Measurements from ENCODE around the gene ASB7. TPM values are rescaled to one million over a fixed set of nuclear protein-coding genes. Genes with fewer than 3 reads are reported as not detected.
"Not testable (repeated sequence)": the region's sequence is repeated elsewhere in the genome, so short reads cannot be mapped to it uniquely, and the experiment has no call there.

Gene ASB7
- total RNA-seq, 1 donor from 2014 or later, result 17.6 TPM

DNA sequence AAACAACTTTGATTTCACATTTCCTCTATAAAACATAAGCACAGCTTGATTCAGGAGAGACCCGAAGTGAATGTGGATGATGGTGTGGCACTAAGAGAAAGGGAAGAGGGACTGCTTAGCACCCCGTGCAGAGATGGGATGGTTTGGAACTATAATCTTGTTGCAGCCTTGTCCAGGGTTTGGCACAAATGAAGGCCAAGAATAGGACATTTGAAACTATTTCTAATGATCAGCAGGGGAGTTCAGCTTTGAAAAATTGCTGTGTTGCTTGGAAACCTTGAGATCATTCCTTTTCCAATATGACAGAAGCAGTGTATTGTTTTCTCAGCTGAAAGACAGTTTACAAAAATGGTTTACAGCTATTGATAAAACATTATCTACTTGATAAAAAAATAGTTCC lies 49.7 kb downstream of the ASB7 start:
- no peak for DNase-seq

DNA sequence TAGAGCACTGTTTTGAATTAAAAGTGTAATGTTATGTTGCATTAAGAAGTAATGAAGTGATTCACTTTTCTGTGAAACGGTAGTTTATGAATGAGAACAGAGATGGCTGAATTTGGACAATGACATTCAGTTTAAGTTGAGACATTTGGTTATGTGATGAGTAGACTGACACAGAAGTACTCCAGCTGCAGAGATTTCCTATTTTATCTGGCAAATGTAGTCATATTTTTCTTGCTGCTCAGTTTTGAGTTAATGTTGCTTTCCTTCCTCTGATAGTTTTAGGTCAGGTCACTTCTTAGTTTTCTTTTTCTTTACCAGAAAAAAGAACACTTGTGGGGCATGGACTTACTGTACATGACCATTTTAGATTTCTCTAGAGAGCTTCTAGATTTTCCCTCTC lies 51.2 kb downstream of the ASB7 start:
- no peak for DNase-seq

DNA sequence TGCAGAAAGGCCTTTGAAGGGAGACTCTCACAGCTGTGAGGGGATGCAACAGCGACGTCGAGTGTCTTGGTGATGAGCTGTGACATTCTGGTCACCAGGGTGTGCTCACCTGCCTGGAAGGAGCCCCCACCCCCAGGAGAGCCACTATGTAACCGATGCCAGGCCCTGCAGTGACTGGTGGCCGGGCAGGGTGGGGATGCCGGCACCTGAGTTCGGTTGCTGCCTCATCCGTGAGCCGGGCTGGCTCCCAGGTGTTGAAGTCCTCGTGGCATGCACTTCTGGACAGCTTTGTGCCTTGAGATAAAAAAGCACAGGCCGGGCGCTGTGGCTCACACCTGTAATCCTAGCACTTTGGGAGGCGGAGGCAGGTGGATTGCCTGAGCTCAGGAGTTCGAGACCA lies 56.5 kb downstream of the ASB7 start:
- DNase-seq, result no peak

DNA sequence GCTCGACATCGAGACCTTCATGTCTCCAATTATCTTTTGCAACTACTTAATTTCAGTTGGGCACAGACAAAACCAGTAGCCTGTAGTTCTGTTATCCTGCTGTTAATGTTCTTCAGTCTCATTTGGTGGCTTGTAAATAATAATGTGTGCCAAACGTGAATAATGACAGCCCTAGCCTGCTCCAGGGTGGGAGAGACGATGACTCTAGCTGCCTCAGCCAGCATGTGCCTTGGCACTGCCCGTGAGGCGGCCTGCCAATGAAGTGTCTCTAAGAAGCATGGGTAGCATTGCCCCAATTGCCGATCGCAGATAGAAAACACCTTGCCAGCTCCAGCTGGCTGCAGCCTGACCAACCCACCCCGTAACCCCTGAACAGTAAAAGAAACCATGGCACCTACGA lies 58.8 kb downstream of the ASB7 start:
- no peak for DNase-seq

DNA sequence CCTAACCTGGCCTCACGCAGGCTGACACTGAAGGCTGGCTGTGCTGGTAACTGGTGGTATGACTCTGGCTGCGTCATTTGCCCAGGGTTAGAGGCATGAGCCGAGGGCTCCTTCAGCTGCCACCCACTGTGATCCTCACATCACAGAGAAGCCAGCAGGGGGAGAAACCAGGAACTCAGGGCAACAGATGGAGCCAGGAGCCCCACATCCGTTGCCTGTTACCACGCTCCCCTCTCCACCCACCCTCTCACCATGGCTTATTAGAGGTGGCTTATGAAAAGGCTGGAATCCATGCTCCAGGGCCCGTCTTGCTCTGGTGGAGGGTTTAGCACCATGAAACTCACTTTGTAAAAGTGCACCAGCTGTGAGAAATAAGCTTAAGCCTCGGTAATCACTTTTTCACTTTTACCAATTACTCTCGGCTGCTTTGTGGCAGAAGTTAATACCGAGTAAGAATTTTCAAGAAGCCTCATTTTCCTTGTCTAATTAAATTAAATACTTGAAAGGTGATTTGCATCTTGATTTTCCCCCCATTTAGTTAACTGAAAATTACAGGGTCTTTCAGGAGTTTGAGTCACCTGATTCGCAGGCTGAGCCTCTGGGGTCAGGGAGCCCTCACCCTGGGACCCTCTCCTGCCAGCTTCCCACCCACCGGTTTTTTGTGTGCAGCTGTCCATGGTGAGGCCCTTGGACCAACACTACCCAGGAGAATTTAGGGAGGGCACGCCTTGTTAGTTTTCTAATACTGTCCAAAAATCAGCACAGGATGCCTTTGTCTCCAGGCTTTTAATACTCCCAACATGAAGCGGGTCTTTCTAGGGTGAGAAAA lies 60.9 kb downstream of the ASB7 start:
- DNase-seq, result peak; percentile 73

DNA sequence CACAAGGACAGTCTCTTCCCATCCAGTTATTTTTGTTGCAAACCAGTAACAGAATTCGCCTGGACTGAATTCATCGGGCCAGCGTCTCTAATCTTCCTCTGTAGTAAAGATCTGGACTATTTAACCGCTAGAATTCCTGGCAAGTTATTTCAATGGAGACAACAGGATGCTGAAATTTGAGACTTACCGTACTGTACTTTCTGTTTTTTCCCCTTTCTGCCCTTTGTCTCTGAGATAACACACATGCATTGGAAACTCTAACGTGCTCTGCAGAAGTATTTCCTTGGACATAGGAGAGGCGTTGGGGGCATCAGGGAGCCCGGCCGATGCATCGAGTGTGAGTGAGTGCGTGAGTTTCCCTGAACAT lies 61.5 kb downstream of the ASB7 start:
- peak; percentile 62 for DNase-seq

DNA sequence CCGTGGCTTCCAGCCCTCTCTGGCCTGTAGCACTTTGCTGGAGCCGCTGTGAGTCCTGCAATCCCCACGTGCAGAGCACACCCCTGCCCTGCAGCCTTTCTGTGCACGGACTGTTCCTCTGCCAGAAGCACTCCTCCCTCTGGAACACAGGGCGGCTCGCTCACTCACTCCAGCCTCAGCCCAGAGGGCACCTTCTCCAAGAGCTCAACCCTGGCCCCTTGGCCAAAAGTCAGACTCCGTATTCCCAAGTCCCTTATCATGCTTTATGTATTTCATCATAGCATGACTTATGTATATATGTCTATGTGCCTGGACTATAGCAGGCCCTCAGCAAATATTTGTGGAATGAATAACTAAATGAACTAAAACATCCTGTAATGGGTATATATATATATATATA lies 63.2 kb downstream of the ASB7 start:
- no peak for DNase-seq

DNA sequence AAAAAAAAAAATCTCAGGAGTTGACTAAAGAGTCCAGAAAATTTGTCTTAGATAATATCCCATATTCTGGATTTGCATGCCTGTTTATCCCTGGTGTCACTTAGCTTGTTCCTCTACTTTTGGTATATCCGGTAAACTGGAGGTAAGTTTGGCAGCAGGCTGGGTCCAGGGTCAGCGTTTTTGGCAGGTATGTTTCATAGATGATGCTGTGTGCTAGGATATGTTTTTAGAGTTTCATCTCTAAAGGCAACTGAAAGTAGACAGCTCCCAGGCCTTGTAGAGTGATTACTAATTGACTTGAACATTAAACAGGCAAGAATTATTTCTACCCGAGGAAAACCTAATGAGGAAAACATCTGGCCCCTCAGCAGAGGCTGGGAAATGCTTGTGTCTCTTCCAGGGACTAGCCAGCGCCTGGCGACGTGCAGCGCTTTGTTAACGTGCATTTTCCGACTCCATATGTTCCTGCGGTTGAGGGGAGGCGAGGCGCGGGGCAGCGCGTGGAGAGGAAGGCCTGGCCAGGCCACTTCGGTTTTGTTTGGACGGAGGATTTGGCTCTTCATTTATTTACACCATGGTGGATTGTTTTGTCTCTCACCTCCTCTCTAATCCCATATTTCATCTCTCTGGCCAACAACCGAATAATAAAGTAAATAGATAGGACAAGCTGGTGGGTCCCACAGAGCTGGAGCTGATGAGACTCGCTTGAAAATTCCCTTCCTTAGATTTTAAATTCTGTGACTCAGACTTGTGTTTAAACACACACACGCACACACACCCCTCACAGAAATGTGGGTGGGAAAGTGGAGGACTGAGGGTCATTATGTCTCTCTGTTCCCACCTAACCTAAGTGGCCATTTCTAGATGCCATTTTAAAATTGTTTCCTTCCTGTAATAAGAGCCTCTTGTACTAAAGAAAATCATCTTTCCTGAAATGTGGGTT lies 65.3 kb downstream of the ASB7 start:
- peak; percentile 95 for DNase-seq

DNA sequence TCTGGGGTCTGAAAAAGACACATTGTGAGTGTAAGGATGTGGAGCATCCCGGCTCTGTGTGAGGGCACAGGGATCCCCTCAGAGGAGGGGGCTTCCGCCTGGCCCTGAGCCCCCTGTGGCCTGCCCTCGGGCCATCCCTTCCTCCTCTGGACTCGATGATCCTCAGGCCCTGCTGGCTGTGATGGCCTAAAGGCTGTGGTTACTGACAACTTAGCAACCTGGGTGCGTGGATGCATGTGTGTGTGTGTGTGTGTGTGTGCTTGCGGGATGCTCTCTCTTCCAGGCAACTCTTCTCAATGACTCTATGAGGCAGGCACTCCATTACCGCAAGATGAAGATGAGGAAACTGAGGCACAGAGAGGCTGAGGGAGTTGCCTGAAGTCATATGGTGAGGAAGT lies 66.0 kb downstream of the ASB7 start:
- no peak for DNase-seq

DNA sequence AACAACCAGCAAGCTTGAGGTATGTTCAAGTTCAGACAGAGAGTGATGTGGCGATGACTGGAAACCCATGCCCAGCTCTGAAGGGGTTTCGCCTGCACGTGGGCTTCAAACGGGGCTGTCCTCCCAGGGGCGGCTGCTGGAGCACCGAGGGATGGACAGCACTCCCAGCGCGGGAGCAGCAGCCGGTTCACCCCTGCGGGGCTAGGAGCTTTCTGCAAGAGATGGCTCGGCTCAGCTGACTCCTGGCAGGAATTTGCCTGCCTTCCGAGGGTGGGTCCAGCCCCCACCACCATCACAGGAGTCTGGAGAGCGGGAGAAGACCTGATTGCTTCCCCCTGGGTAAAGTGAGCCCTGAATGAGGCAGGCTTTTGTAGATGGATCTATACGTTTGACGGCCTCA lies 66.9 kb downstream of the ASB7 start:
- no peak for DNase-seq

DNA sequence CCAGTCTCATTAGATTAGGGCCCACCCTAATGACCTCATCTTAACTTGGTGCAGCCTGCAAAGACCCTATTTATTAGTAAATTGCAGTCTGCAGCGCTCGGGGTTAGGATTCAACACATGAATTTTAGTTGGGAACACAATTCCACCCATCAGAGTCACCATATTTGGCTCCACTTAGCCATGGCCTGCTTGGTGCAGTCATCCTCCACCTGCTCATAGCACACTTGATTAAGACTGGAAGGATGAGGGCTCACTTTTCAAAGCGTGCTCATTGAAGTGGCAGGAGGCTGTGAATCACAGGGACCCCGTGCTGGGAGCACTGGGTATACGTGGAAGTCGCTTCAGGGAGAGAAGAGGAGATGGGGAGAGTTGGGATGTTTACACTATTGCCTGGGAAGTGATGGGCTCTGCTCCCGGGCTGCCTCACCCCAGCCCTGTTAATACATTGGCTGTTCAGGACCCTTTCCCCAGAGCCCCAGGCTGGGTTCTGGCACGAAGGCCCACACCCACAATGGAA lies 68.2 kb downstream of the ASB7 start:
- no peak for DNase-seq

DNA sequence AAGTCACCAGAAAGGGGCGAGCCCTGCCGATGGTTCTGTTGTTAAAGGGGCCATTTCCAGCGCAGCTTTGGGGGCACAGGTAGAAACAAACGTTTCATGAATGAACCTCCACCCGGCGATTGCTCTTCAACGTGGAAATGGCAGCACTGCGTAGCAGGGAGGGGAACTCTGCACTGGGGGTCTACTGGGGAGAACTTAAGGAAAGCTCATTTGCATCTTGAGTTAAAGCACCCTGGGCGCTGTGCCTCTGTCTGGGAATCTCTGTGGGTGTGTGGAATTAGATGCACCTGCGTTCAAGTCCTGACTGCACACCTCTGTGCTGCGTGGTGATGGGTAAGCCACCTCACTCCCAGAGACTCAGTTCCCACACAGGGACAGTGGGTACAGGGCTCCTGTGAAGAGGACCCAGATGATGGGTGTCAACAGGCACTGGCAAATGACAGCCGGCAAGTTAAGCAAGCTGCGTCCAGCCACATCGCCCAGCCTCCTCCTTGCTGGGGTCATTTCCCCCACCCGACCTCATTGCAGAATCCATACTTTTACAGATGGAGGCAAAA lies 68.8 kb downstream of the ASB7 start:
- no peak for DNase-seq

DNA sequence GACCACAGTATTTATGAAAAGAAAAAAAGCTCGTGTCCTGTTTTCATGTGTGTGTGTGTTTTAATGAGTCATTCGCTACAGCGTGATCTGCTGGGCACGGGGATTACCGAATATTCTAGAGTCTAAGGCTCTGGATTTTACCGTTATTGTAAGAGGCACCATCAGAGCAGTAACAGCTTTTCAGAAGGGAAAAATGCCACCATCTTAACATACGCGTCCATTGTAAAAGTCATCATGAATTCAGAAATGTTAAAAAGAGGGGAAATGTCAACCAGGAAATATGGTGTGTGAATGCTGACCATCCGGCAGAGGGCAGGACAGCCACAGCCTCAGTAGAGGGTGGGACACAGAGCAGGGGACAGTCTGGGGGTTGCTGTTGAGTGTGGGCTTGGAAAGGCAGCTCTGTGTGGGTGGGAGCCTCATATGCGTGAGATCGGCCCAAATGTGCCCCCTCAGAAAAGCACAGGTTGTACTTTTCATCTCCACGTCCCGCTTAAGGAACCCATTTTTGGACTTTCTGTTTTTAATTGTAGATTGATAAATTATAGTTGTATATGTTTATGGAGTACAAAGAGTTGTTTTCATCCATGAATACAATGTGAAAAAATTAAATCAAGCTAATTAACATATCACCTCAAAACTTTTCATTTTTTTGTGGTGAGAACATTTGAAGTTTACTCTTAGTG lies 69.6 kb downstream of the ASB7 start:
- DNase-seq, result peak; percentile 54

DNA sequence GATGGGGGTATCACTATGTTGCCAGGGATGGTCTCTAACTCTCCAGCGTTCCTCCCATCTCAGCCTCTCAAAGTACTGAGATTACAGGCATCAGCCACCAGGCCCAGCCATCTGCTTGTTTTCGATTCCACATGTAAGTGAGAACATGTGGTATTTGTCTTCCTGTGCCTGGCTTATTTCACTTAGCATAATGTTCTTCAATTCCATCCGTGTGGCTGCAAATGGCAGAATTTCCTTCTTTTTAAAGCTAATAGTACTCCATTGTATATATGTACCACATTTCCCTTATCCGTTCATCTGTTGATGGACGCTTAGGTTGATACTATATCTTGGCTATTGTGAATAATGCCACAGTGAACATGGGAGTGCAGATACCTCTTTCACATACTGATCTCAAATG lies 70.6 kb downstream of the ASB7 start:
- no peak for DNase-seq

DNA sequence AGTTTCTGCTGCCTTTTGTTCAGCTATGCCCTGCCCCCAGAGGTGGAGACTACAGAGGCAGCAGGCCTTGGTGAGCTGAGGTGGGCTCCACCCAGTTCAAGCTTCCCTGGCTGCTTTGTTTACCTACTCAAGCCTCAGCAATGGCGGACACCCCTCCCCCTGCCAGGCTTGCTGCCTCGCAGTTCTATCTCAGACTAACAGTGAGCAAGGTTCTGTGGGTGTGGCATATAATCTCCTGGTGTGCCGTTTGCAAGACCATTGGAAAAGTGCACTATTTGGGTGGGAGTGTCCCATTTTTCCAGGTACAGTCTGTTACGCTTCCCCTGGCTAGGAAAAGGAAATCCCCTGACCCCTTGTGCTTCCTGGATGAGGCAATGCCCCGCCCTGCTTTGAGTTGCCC lies 76.8 kb downstream of the ASB7 start:
- DNase-seq, result not testable (repeated sequence)

DNA sequence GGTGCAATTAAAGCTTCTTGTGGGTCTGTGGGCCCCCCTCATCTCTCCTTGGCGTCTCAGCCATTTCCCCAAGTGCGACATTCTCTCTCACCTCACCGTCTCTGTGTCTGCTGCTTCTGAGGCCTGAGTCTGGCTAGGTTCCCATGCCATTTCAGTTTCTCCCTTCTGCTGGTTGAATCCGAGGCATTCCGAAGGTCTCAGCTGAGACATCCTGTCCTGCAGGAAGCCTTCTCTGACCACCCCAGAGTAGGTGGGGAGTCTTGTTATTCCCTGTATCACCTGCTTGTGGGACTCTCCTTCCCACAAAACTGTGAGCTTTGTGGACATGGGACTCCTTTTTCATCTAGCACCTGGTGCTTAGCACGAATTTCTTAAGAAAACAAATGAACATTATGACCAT lies 78.3 kb downstream of the ASB7 start:
- DNase-seq, result no peak

DNA sequence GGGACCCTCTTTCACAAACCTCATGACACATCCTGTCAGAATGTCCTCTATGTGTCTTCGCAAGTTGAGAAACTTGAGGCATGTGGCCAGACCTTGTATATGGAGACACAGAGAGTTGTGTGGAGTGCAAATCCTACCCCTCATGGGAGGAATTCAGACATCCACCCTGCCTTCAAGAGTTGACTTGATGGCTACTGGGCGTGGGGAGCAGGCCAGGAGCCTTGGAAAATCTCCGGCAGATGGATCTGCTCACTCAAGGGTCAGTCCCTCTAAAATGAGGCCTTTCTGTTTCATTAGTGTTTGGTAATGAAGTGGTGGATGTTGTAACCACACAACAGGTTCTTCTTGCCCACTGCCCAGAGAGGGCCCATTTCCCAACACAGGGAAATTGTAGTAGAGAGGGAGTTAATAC lies 79.0 kb downstream of the ASB7 start:
- DNase-seq, result no peak

DNA sequence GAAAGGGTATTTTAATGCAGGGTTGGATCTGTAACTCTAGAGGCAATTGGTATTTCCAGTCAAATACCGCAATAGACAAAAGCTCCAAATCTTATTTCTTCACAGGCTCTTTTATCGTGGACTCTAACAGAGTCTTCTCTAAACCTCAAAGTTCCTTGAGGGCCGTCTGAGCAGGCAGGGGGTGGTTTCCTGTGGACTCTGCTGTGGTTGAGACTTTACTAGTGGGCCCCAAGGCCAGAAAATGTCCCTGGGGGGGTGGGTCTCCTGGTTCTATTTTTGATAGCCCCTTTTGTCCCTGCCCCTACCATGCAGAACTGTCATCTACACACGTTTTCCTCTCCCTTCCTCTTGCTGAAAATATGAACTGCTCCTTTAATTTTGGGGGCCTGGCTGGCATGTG lies 80.1 kb downstream of the ASB7 start:
- no peak for DNase-seq

DNA sequence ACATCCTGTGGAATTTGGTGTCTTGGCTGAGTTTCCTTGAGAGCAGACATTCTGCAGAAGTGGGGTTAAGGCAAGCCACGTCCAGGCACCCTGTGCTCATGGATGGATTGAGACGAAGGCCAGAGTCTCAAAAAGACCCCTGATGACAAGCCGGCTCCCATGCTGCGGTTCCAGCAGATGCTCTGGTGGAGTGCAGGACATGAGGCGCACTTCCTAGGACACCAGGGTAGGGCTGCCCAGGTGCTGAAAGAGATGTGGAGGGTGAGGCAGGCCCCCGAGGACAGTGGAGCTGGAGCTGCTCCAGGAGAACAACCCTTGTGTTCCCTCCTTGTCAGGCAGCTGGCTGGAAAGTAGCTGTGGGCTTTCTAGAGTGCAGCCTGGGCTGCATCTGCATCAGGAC lies 81.0 kb downstream of the ASB7 start:
- no peak for DNase-seq

DNA sequence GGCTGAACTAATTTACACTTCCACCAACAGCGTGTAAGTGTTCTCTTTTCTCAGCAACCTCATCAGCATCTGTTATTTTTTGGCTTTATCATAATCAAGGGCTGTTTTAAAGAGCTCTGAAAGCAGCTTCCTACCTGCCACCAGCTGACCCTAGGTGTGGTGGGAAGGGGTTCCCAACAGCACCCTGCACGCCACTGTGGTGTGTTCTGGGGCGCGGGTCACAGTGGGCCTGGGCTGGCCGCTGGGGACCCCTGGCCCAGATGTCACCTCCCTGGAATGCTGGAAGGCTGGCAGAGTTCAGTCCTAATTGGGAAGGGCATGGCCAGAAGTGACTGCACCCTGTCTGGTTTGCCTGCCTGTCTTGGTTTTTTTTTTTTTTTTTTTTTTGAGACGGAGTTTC lies 82.2 kb downstream of the ASB7 start:
- DNase-seq, result no peak

DNA sequence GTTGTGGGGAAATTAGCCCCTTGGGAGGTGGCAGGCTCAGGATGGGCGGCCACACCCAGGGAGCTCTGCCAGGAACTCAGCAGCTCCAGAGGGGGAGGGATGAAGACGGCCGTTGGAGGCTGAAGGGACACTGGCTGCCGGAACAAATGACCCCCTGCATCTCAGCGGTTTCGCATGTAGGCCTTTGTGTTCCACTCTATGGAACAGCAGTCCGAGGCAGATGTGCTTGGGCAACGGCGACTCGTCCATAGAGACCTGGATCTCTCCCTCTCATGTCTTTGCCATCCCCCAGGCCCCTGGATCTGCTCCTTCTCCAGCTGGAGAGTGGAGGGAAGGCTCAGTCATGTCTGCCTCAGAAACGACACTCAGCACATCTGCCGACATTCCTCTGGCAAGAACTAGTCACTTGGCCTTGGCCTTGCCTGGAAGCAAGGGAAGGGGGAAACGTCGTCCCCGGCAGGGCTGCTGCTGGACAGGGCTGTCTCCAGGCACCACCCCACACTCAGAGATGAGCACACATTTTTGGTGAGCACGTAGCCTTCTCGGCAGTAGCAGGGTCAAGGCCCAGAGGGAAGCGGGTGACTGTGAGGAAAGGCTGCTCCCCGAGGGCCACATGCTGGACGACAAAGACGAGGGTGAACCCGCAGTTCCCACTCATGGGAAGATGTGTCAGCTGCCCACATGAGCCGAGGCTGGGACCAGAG lies 83.8 kb downstream of the ASB7 start:
- DNase-seq, result peak; percentile 45
